T-helper 17 cell (primary cell): ENCODE results near the gene TCFL5. TPM values are rescaled to one million over a fixed set of nuclear protein-coding genes. Genes with fewer than 3 reads are reported as not detected.
"Not testable (repeated sequence)": the region's sequence is repeated elsewhere in the genome, so short reads cannot be mapped to it uniquely, and the experiment has no call there.

Experiments
- ATAC-seq: fragments of 150-1000 bp; cut with Tn5 transposase; 2 replicates; pipeline ENCODE4 v1.10.0; 2021; ENCODE audit warnings: mild to moderate bottlenecking, moderate library complexity
- DNase-seq, 3 donors: peaks; one replicate each; pipeline versions ENCODE4 v3.0.0 to v3.0.0-alpha.2; 2020 to 2021
- H3K9me3 ChIP-seq: one replicate; pipeline ENCODE4 v1.7.0; 2013; ENCODE audit warnings: low read length, mild to moderate bottlenecking; ENCODE audit not compliant: control insufficient read depth, poor library complexity, severe bottlenecking
- H3K27ac Mint-ChIP-seq: one replicate; pipeline ENCODE4 v1.8.0; 2022; ENCODE audit warnings: mild to moderate bottlenecking, moderate library complexity, mixed read lengths
- H3K27me3 Mint-ChIP-seq: one replicate; pipeline ENCODE4 v1.8.0; 2022; ENCODE audit warnings: mixed read lengths
- H3K36me3 Mint-ChIP-seq: one replicate; pipeline ENCODE4 v1.8.0; 2022; ENCODE audit warnings: low read depth, mixed read lengths
- H3K4me1 Mint-ChIP-seq: one replicate; pipeline ENCODE4 v1.8.0; 2022; ENCODE audit warnings: mild to moderate bottlenecking, mixed read lengths
- H3K4me3 Mint-ChIP-seq: one replicate; pipeline ENCODE4 v1.8.0; 2022; ENCODE audit warnings: mild to moderate bottlenecking, moderate library complexity, mixed read lengths
- total RNA-seq, 4 donors: library from RNA in 2 of 4; stranded (reverse) in 2 of 4; gene quantifications; one replicate each; pipeline ENCODE4 v1.2.3 and lab custom pipeline; 2022 to 2026

Gene TCFL5
- total RNA-seq, 2 donors from 2014 or later, result 4.4 to 5.0 TPM

GRCh38 chr20:62880935-62881661, 19.5 kb upstream of the TCFL5 start:
- Mint-ChIP-seq H3K4me1 (peaks cover 2% of the 10 kb centered on the region), H3K27ac (peak overlapping the region; percentile 65), H3K4me3 (no peak overlapping the region)

GRCh38 chr20:62880147-62880934, 18.7 kb upstream of the TCFL5 start:
- Mint-ChIP-seq H3K4me1 (peaks cover 7% of the 10 kb centered on the region), H3K36me3 (peaks cover 2% of the 10 kb centered on the region), H3K27me3 (no peaks in the 10 kb centered on the region), H3K27ac (no peak overlapping the region), H3K4me3 (no peak overlapping the region)
- no peaks in the 10 kb centered on the region for H3K9me3 ChIP-seq
- ATAC-seq (no peak), DNase-seq (no peak)

More at GRCh38 chr20:62880935-62881661, 19.5 kb upstream of the TCFL5 start:
- Mint-ChIP-seq H3K36me3 (peaks cover 2% of the 10 kb centered on the region), H3K27me3 (no peaks in the 10 kb centered on the region)
- DNase-seq, result no peak
- ATAC-seq, result no peak
- H3K9me3 ChIP-seq, result no peaks in the 10 kb centered on the region

GRCh38 chr20:62879275-62880146, 17.9 kb upstream of the TCFL5 start:
- ATAC-seq (no peak), DNase-seq (no peak)
- H3K9me3 ChIP-seq, result no peaks in the 10 kb centered on the region
- Mint-ChIP-seq H3K36me3 (peaks cover 2% of the 10 kb centered on the region), H3K27ac (no peak overlapping the region), H3K4me3 (no peak overlapping the region), H3K4me1 (peaks cover 10% of the 10 kb centered on the region), H3K27me3 (peaks cover 1% of the 10 kb centered on the region)

GRCh38 chr20:62878244-62879038, 16.8 kb upstream of the TCFL5 start:
- H3K9me3 ChIP-seq, result no peaks in the 10 kb centered on the region
- H3K4me3 Mint-ChIP-seq, result no peak overlapping the region
- no peak overlapping the region for H3K27ac Mint-ChIP-seq
- H3K36me3 Mint-ChIP-seq, result peaks cover 2% of the 10 kb centered on the region
- H3K27me3 Mint-ChIP-seq, result peaks cover 6% of the 10 kb centered on the region
- H3K4me1 Mint-ChIP-seq, result peaks cover 17% of the 10 kb centered on the region
- ATAC-seq (no peak), DNase-seq (no peak)

GRCh38 chr20:62876902-62877816, 15.5 kb upstream of the TCFL5 start:
- Mint-ChIP-seq H3K27me3 (peaks cover 16% of the 10 kb centered on the region), H3K27ac (no peak overlapping the region), H3K36me3 (peaks cover 2% of the 10 kb centered on the region), H3K4me1 (peaks cover 21% of the 10 kb centered on the region), H3K4me3 (peak overlapping the region; percentile 31)
- H3K9me3 ChIP-seq, result no peaks in the 10 kb centered on the region
- ATAC-seq (no peak), DNase-seq (no peak)

GRCh38 chr20:62876501-62876901, 14.9 kb upstream of the TCFL5 start:
- H3K9me3 ChIP-seq, result no peaks in the 10 kb centered on the region
- peaks cover 2% of the 10 kb centered on the region for H3K36me3 Mint-ChIP-seq
- DNase-seq (no peak), ATAC-seq (no peak)
- H3K27me3 Mint-ChIP-seq, result peaks cover 16% of the 10 kb centered on the region
- H3K27ac Mint-ChIP-seq, result peak overlapping the region; percentile 29
- no peak overlapping the region for H3K4me3 Mint-ChIP-seq
- peaks cover 21% of the 10 kb centered on the region for H3K4me1 Mint-ChIP-seq

- ATAC-seq, result no peak
- Mint-ChIP-seq H3K27ac (peak overlapping the region; percentile 29), H3K27me3 (peaks cover 16% of the 10 kb centered on the region), H3K4me3 (peak overlapping the region; percentile 67), H3K36me3 (no peaks in the 10 kb centered on the region), H3K4me1 (peaks cover 19% of the 10 kb centered on the region)
- peak in 1 of 3 donors; percentile 29 for DNase-seq
- H3K9me3 ChIP-seq, result no peaks in the 10 kb centered on the region
Measured at GRCh38 chr20:62875419-62876361, 14.1 kb upstream of the TCFL5 start.

- no peak overlapping the region for H3K4me3 Mint-ChIP-seq
- DNase-seq (no peak), ATAC-seq (no peak)
- H3K27me3 Mint-ChIP-seq, result peaks cover 16% of the 10 kb centered on the region
- H3K4me1 Mint-ChIP-seq, result peaks cover 19% of the 10 kb centered on the region
- H3K9me3 ChIP-seq, result no peaks in the 10 kb centered on the region
- H3K27ac Mint-ChIP-seq, result no peak overlapping the region
- no peaks in the 10 kb centered on the region for H3K36me3 Mint-ChIP-seq
Measured at GRCh38 chr20:62874964-62875344, 13.3 kb upstream of the TCFL5 start.

- H3K36me3 Mint-ChIP-seq, ATAC-seq, DNase-seq, H3K9me3 ChIP-seq: not testable (repeated sequence)
- peaks cover 16% of the 10 kb centered on the region for H3K27me3 Mint-ChIP-seq
- H3K27ac Mint-ChIP-seq, result peak overlapping the region; percentile 60
- peaks cover 20% of the 10 kb centered on the region for H3K4me1 Mint-ChIP-seq
- H3K4me3 Mint-ChIP-seq, result peak overlapping the region; percentile 74
Measured at GRCh38 chr20:62873681-62874031, 12.0 kb upstream of the TCFL5 start.

- Mint-ChIP-seq H3K4me1 (peaks cover 21% of the 10 kb centered on the region), H3K4me3 (peak overlapping the region; percentile 74), H3K27ac (peak overlapping the region; percentile 60), H3K36me3 (no peaks in the 10 kb centered on the region), H3K27me3 (peaks cover 16% of the 10 kb centered on the region)
- H3K9me3 ChIP-seq, result no peaks in the 10 kb centered on the region
- ATAC-seq (no peak), DNase-seq (no peak)
Measured at GRCh38 chr20:62873280-62873679, 11.7 kb upstream of the TCFL5 start.

GRCh38 chr20:62872862-62873261, 11.2 kb upstream of the TCFL5 start:
- Mint-ChIP-seq H3K27me3 (peaks cover 16% of the 10 kb centered on the region), H3K36me3 (no peaks in the 10 kb centered on the region), H3K27ac (no peak overlapping the region), H3K4me1 (peaks cover 21% of the 10 kb centered on the region), H3K4me3 (no peak overlapping the region)
- H3K9me3 ChIP-seq, result no peaks in the 10 kb centered on the region
- DNase-seq (no peak), ATAC-seq (no peak)
